Neural cell (in vitro differentiated cells): ENCODE measurements around the gene ANKRD44.

Experiments used
- POLR2AphosphoS5 ChIP-seq: IDR thresholded peaks from 2 replicates; pipeline ENCODE4 v1.6.1; 2012
- TF ChIP-seq, protein P1 (sequence below): fragments of 450-650 bp; IDR thresholded peaks from 2 replicates; pipeline ENCODE4 v1.5.1; 2014; ENCODE audit warnings: antibody characterized with exemption, mild to moderate bottlenecking, moderate library complexity; ENCODE audit not compliant: poor library complexity, severe bottlenecking

DNA sequence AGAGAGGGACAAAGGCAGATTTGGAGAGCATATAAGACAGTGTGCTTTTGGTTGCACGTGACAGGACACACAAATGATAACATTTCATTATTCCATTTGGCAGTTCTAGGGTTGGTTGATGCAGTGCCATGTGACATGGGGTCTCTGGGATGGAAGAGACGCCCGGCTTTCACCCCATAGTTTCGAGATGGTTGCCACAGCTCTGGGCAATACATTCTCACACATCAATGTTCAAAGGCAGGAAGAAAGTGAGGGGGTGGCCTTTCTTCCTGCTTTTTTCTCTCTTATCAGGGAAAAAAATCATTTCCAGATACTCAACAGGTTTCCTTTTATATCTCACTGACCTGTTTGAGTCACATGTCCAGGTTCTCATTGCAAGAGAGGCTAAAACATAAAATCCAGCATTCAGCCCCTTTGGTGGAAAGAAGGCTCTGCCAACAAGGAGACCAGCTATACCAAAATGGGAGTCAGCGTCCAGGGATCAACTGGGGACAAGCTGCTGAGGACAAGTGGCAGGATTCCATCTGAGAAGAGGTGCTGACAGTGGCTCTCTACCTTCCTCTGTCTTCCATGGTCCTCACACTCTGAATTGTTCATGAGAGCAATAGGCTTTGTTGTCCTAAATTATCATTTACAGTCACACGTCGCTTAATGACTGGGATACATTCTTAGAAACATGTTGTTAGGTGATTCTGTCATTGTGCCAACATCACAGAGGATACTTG, 29.1 kb upstream of the ANKRD44 start:
- no peak for TF ChIP-seq POLR2AphosphoS5
- TF ChIP-seq, protein P1, sequence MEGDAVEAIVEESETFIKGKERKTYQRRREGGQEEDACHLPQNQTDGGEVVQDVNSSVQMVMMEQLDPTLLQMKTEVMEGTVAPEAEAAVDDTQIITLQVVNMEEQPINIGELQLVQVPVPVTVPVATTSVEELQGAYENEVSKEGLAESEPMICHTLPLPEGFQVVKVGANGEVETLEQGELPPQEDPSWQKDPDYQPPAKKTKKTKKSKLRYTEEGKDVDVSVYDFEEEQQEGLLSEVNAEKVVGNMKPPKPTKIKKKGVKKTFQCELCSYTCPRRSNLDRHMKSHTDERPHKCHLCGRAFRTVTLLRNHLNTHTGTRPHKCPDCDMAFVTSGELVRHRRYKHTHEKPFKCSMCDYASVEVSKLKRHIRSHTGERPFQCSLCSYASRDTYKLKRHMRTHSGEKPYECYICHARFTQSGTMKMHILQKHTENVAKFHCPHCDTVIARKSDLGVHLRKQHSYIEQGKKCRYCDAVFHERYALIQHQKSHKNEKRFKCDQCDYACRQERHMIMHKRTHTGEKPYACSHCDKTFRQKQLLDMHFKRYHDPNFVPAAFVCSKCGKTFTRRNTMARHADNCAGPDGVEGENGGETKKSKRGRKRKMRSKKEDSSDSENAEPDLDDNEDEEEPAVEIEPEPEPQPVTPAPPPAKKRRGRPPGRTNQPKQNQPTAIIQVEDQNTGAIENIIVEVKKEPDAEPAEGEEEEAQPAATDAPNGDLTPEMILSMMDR, result no peak
